ENCODE data around the gene HYOU1. TPM values are rescaled to one million over a fixed set of nuclear protein-coding genes. Genes with fewer than 3 reads are reported as not detected.

The HYOU1 gene, protein sequence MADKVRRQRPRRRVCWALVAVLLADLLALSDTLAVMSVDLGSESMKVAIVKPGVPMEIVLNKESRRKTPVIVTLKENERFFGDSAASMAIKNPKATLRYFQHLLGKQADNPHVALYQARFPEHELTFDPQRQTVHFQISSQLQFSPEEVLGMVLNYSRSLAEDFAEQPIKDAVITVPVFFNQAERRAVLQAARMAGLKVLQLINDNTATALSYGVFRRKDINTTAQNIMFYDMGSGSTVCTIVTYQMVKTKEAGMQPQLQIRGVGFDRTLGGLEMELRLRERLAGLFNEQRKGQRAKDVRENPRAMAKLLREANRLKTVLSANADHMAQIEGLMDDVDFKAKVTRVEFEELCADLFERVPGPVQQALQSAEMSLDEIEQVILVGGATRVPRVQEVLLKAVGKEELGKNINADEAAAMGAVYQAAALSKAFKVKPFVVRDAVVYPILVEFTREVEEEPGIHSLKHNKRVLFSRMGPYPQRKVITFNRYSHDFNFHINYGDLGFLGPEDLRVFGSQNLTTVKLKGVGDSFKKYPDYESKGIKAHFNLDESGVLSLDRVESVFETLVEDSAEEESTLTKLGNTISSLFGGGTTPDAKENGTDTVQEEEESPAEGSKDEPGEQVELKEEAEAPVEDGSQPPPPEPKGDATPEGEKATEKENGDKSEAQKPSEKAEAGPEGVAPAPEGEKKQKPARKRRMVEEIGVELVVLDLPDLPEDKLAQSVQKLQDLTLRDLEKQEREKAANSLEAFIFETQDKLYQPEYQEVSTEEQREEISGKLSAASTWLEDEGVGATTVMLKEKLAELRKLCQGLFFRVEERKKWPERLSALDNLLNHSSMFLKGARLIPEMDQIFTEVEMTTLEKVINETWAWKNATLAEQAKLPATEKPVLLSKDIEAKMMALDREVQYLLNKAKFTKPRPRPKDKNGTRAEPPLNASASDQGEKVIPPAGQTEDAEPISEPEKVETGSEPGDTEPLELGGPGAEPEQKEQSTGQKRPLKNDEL
- total RNA-seq (2021; ENCODE audit: unreplicated experiment) (268 TPM), Bru-seq, nascent RNA (percentile 95 among the genes with signal in this experiment), BruChase-seq, experiment 1, labeled RNA remaining after a 2-hour chase (percentile 97 among the genes with signal in this experiment), BruChase-seq, experiment 2, labeled RNA remaining after a 6-hour chase (percentile 98 among the genes with signal in this experiment)
- polyA plus RNA-seq (2012; ENCODE audit: insufficient read length) = 193 TPM
- long read RNA-seq, full-length matches to known transcripts = 41 of 262 reads
- long read RNA-seq, partial matches to known transcripts = 77 of 262 reads
- long read RNA-seq, other reads (novel, unspliced or antisense) = 144 of 262 reads

GRCh38 chr11:119057000-119057769, at the start of gene HYOU1:
Gene HYOU1, minus strand, starts transcription at chr11:119057205. Its CDS starts 1,045 bp downstream, at chr11:119056160.
- peak within 1 kb of the TSS; percentile 87 to 97 for H3K4me3 ChIP-seq (ENCODE audit: low read depth in 2 of 2, low read length in 2 of 2)

More at GRCh38 chr11:119057000-119057769, at the start of gene HYOU1:
- H3K27ac ChIP-seq (ENCODE audit: low read length) = peak within 1 kb of the TSS; percentile 94
- ChIA-PET CTCF (interaction anchor here (0.5 kb wide), 1 partner anchor 24 kb away, joined by 3 read pairs; no protein-coding TSS in a partner anchor), POLR2A (no interaction called here)
- H3K9me3 ChIP-seq (ENCODE audit: control insufficient read depth, insufficient read depth, low read depth, low read length) = no peaks in the 10 kb centered on the region
- in situ Hi-C loops (cut with HindIII; ENCODE audit: low pct_unique_long_range_greater_than_20kb, low sequenced_read_pairs) = no loop called here
- H3K27me3 ChIP-seq (ENCODE audit: control insufficient read depth, insufficient read depth, low read length) = no peaks in the 10 kb centered on the region
- intact Hi-C loops (cut with micrococcal nuclease; ENCODE audit: unreplicated experiment) = no loop called here
- DNase-seq (ENCODE audit: low read depth, low spot score) (peak; percentile 53), ATAC-seq (peak; percentile 98)
- peaks cover 7% of the 10 kb centered on the region; the same call in 1 of the 2 replicates for H3K4me1 ChIP-seq (ENCODE audit: control insufficient read depth, insufficient read depth, low read length)
- H3K36me3 ChIP-seq (ENCODE audit: control insufficient read depth, insufficient read depth, low read length) = peaks cover 19% of the 10 kb centered on the region; the same call in 1 of the 2 replicates
- no TSS peak for BruUV-seq (replicated peaks)
- TF ChIP-seq, protein P1, sequence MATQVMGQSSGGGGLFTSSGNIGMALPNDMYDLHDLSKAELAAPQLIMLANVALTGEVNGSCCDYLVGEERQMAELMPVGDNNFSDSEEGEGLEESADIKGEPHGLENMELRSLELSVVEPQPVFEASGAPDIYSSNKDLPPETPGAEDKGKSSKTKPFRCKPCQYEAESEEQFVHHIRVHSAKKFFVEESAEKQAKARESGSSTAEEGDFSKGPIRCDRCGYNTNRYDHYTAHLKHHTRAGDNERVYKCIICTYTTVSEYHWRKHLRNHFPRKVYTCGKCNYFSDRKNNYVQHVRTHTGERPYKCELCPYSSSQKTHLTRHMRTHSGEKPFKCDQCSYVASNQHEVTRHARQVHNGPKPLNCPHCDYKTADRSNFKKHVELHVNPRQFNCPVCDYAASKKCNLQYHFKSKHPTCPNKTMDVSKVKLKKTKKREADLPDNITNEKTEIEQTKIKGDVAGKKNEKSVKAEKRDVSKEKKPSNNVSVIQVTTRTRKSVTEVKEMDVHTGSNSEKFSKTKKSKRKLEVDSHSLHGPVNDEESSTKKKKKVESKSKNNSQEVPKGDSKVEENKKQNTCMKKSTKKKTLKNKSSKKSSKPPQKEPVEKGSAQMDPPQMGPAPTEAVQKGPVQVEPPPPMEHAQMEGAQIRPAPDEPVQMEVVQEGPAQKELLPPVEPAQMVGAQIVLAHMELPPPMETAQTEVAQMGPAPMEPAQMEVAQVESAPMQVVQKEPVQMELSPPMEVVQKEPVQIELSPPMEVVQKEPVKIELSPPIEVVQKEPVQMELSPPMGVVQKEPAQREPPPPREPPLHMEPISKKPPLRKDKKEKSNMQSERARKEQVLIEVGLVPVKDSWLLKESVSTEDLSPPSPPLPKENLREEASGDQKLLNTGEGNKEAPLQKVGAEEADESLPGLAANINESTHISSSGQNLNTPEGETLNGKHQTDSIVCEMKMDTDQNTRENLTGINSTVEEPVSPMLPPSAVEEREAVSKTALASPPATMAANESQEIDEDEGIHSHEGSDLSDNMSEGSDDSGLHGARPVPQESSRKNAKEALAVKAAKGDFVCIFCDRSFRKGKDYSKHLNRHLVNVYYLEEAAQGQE (IDR thresholded peaks at IDR 0.05; ENCODE audit: insufficient read depth in 1 of 2, low read depth in 2 of 2, low read length in 1 of 2) = no peak
- 0 out of 2 replicates have a peak, but pooled peaks have one; percentile 75 for TF ChIP-seq SIN3A (IDR thresholded peaks at IDR 0.05; ENCODE audit: borderline replicate concordance, insufficient read depth, low read depth, low read length)
- peak; percentile 82 for TF ChIP-seq POLR2AphosphoS5 (IDR thresholded peaks at IDR 0.05; ENCODE audit: low read depth, low read length)
- TF ChIP-seq, protein P2, sequence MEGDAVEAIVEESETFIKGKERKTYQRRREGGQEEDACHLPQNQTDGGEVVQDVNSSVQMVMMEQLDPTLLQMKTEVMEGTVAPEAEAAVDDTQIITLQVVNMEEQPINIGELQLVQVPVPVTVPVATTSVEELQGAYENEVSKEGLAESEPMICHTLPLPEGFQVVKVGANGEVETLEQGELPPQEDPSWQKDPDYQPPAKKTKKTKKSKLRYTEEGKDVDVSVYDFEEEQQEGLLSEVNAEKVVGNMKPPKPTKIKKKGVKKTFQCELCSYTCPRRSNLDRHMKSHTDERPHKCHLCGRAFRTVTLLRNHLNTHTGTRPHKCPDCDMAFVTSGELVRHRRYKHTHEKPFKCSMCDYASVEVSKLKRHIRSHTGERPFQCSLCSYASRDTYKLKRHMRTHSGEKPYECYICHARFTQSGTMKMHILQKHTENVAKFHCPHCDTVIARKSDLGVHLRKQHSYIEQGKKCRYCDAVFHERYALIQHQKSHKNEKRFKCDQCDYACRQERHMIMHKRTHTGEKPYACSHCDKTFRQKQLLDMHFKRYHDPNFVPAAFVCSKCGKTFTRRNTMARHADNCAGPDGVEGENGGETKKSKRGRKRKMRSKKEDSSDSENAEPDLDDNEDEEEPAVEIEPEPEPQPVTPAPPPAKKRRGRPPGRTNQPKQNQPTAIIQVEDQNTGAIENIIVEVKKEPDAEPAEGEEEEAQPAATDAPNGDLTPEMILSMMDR (IDR thresholded peaks at IDR 0.05) = no peak; the same call in 1 of the 2 replicates
- no peak for TF ChIP-seq TCF7L2 (IDR thresholded peaks at IDR 0.05; ENCODE audit: low read depth, low read length)
